Measurements from ENCODE around the gene MAD2L1. TPM values are rescaled to one million over a fixed set of nuclear protein-coding genes. Genes with fewer than 3 reads are reported as not detected.
"Not testable (repeated sequence)": the region's sequence is repeated elsewhere in the genome, so short reads cannot be mapped to it uniquely, and the experiment has no call there.

MAD2L1 gene
- total RNA-seq (ENCODE audit: low replicate concordance), result 2.5 and 36.5 TPM in 2 replicates

GRCh38 chr4:120066517-120067340 is at the start of gene MAD2L1:
TSS of gene MAD2L1 (minus strand) at chr4:120066848. CDS start at chr4:120066734, 114 bp downstream.
- H3K4me3 ChIP-seq (ENCODE audit: low read depth, low read length), result peak within 1 kb of the TSS; percentile 88
- no peak for TF ChIP-seq CTCF (IDR thresholded peaks at IDR 0.05; ENCODE audit: insufficient read depth, low read length)
- peak; percentile 98 for DNase-seq (ENCODE audit: low read depth)

GRCh38 chr4:120111745-120112144 is 45.1 kb upstream of the MAD2L1 start:
- DNase-seq (ENCODE audit: low read depth), result no peak
- no peak overlapping the region for H3K4me3 ChIP-seq (ENCODE audit: low read depth, low read length)
- no peak for TF ChIP-seq CTCF (IDR thresholded peaks at IDR 0.05; ENCODE audit: insufficient read depth, low read length)

GRCh38 chr4:120109406-120109805 is 42.8 kb upstream of the MAD2L1 start:
- no peak overlapping the region for H3K4me3 ChIP-seq (ENCODE audit: low read depth, low read length)
- no peak for TF ChIP-seq CTCF (IDR thresholded peaks at IDR 0.05; ENCODE audit: insufficient read depth, low read length)
- DNase-seq (ENCODE audit: low read depth), result no peak

GRCh38 chr4:120105472-120105871 is 38.8 kb upstream of the MAD2L1 start:
- no peak for TF ChIP-seq CTCF (IDR thresholded peaks at IDR 0.05; ENCODE audit: insufficient read depth, low read length)
- no peak for DNase-seq (ENCODE audit: low read depth)
- H3K4me3 ChIP-seq (ENCODE audit: low read depth, low read length), result no peak overlapping the region

- peak; percentile 0 for DNase-seq (ENCODE audit: low read depth)
- no peak for TF ChIP-seq CTCF (IDR thresholded peaks at IDR 0.05; ENCODE audit: insufficient read depth, low read length)
- H3K4me3 ChIP-seq (ENCODE audit: low read depth, low read length), result no peak overlapping the region
Observed at GRCh38 chr4:120096508-120097297, 30.1 kb upstream of the MAD2L1 start.

- DNase-seq (ENCODE audit: low read depth), result no peak
- no peak for TF ChIP-seq CTCF (IDR thresholded peaks at IDR 0.05; ENCODE audit: insufficient read depth, low read length)
- H3K4me3 ChIP-seq (ENCODE audit: low read depth, low read length), result no peak overlapping the region
Observed at GRCh38 chr4:120088507-120088906, 21.9 kb upstream of the MAD2L1 start.

GRCh38 chr4:120088066-120088465 is 21.4 kb upstream of the MAD2L1 start:
- H3K4me3 ChIP-seq (ENCODE audit: low read depth, low read length); DNase-seq (ENCODE audit: low read depth): not testable (repeated sequence)
